NCI-H1092 (cell line): ENCODE results near the gene MGAT2.
"Not testable (repeated sequence)": the region's sequence is repeated elsewhere in the genome, so short reads cannot be mapped to it uniquely, and the experiment has no call there.

ENCODE experiments used
- DNase-seq: peaks from one replicate; lab custom pipeline; 2025; lab: John Stamatoyannopoulos, UW

MGAT2 gene

GRCh38 chr14:49657500-49657899 is 36.9 kb downstream of the MGAT2 start:
- DNase-seq, result not testable (repeated sequence)

- no peak for DNase-seq
Measured at GRCh38 chr14:49659526-49660455, 39.2 kb downstream of the MGAT2 start.

- DNase-seq, result no peak
Measured at GRCh38 chr14:49670475-49670874, 49.9 kb downstream of the MGAT2 start.
